ENCODE measurements around the gene IGSF6.
"Not testable (repeated sequence)": the region's sequence is repeated elsewhere in the genome, so short reads cannot be mapped to it uniquely, and the experiment has no call there.

The IGSF6 gene

GRCh38 chr16:21644674-21645073, 7.7 kb downstream of the IGSF6 start:
- H3K27ac ChIP-seq (ENCODE audit: insufficient read depth, low read length, poor library complexity, severe bottlenecking): peak overlapping the region; percentile 65
- no peaks in the 10 kb centered on the region for H3K9me3 ChIP-seq (ENCODE audit: control insufficient read depth, low read length)
- no peak for DNase-seq
- no peaks in the 10 kb centered on the region for H3K27me3 ChIP-seq (replicated peaks; ENCODE audit: control insufficient read depth, insufficient read depth, low read length, poor library complexity, severe bottlenecking)
- H3K4me1 ChIP-seq (ENCODE audit: control insufficient read depth, insufficient read depth, low read length, poor library complexity, severe bottlenecking): peaks cover 43% of the 10 kb centered on the region
- no peaks in the 10 kb centered on the region for H3K36me3 ChIP-seq (ENCODE audit: control insufficient read depth, insufficient read depth, low read length)
- peak overlapping the region; percentile 31 for H3K4me3 ChIP-seq (ENCODE audit: insufficient read depth, low read depth, low read length, poor library complexity, severe bottlenecking)

GRCh38 chr16:21643785-21644184, 8.6 kb downstream of the IGSF6 start:
- no peaks in the 10 kb centered on the region for H3K27me3 ChIP-seq (replicated peaks; ENCODE audit: control insufficient read depth, insufficient read depth, low read length, poor library complexity, severe bottlenecking)
- H3K4me3 ChIP-seq (ENCODE audit: insufficient read depth, low read depth, low read length, poor library complexity, severe bottlenecking): no peak overlapping the region
- DNase-seq: no peak
- peaks cover 47% of the 10 kb centered on the region for H3K4me1 ChIP-seq (ENCODE audit: control insufficient read depth, insufficient read depth, low read length, poor library complexity, severe bottlenecking)
- H3K36me3 ChIP-seq (ENCODE audit: control insufficient read depth, insufficient read depth, low read length): no peaks in the 10 kb centered on the region
- no peak overlapping the region for H3K27ac ChIP-seq (ENCODE audit: insufficient read depth, low read length, poor library complexity, severe bottlenecking)
- H3K9me3 ChIP-seq (ENCODE audit: control insufficient read depth, low read length): no peaks in the 10 kb centered on the region

- H3K4me1 ChIP-seq (ENCODE audit: control insufficient read depth, insufficient read depth, low read length, poor library complexity, severe bottlenecking): peaks cover 40% of the 10 kb centered on the region
- H3K36me3 ChIP-seq (ENCODE audit: control insufficient read depth, insufficient read depth, low read length): no peaks in the 10 kb centered on the region
- no peak for DNase-seq
- H3K4me3 ChIP-seq (ENCODE audit: insufficient read depth, low read depth, low read length, poor library complexity, severe bottlenecking): no peak overlapping the region
- H3K27me3 ChIP-seq (replicated peaks; ENCODE audit: control insufficient read depth, insufficient read depth, low read length, poor library complexity, severe bottlenecking): no peaks in the 10 kb centered on the region
- no peaks in the 10 kb centered on the region for H3K9me3 ChIP-seq (ENCODE audit: control insufficient read depth, low read length)
- H3K27ac ChIP-seq (ENCODE audit: insufficient read depth, low read length, poor library complexity, severe bottlenecking): no peak overlapping the region
Measured at GRCh38 chr16:21642861-21643260, 9.5 kb downstream of the IGSF6 start.

GRCh38 chr16:21641916-21642315, 10.5 kb downstream of the IGSF6 start:
- Histone ChIP-seq H3K27me3 (replicated peaks; ENCODE audit: control insufficient read depth, insufficient read depth, low read length, poor library complexity, severe bottlenecking) (no peaks in the 10 kb centered on the region), H3K36me3 (ENCODE audit: control insufficient read depth, insufficient read depth, low read length) (no peaks in the 10 kb centered on the region), H3K27ac (ENCODE audit: insufficient read depth, low read length, poor library complexity, severe bottlenecking) (no peak overlapping the region), H3K4me3 (ENCODE audit: insufficient read depth, low read depth, low read length, poor library complexity, severe bottlenecking) (no peak overlapping the region), H3K4me1 (ENCODE audit: control insufficient read depth, insufficient read depth, low read length, poor library complexity, severe bottlenecking) (peaks cover 31% of the 10 kb centered on the region), H3K9me3 (ENCODE audit: control insufficient read depth, low read length) (no peaks in the 10 kb centered on the region)
- no peak for DNase-seq

- Histone ChIP-seq H3K36me3 (ENCODE audit: control insufficient read depth, insufficient read depth, low read length) (no peaks in the 10 kb centered on the region), H3K4me1 (ENCODE audit: control insufficient read depth, insufficient read depth, low read length, poor library complexity, severe bottlenecking) (peaks cover 10% of the 10 kb centered on the region), H3K27ac (ENCODE audit: insufficient read depth, low read length, poor library complexity, severe bottlenecking) (no peak overlapping the region), H3K4me3 (ENCODE audit: insufficient read depth, low read depth, low read length, poor library complexity, severe bottlenecking) (no peak overlapping the region), H3K9me3 (ENCODE audit: control insufficient read depth, low read length) (no peaks in the 10 kb centered on the region), H3K27me3 (replicated peaks; ENCODE audit: control insufficient read depth, insufficient read depth, low read length, poor library complexity, severe bottlenecking) (no peaks in the 10 kb centered on the region)
- no peak for DNase-seq
Measured at GRCh38 chr16:21639493-21639892, 12.9 kb downstream of the IGSF6 start.

- peaks cover 5% of the 10 kb centered on the region for H3K4me1 ChIP-seq (ENCODE audit: control insufficient read depth, insufficient read depth, low read length, poor library complexity, severe bottlenecking)
- H3K27ac ChIP-seq (ENCODE audit: insufficient read depth, low read length, poor library complexity, severe bottlenecking): peak overlapping the region; percentile 6
- H3K36me3 ChIP-seq (ENCODE audit: control insufficient read depth, insufficient read depth, low read length): peaks cover 7% of the 10 kb centered on the region
- H3K9me3 ChIP-seq (ENCODE audit: control insufficient read depth, low read length): no peaks in the 10 kb centered on the region
- no peaks in the 10 kb centered on the region for H3K27me3 ChIP-seq (replicated peaks; ENCODE audit: control insufficient read depth, insufficient read depth, low read length, poor library complexity, severe bottlenecking)
- DNase-seq: no peak
- no peak overlapping the region for H3K4me3 ChIP-seq (ENCODE audit: insufficient read depth, low read depth, low read length, poor library complexity, severe bottlenecking)
Measured at GRCh38 chr16:21638573-21638975, 13.8 kb downstream of the IGSF6 start.

- Histone ChIP-seq H3K27me3 (replicated peaks; ENCODE audit: control insufficient read depth, insufficient read depth, low read length, poor library complexity, severe bottlenecking) (no peaks in the 10 kb centered on the region), H3K9me3 (ENCODE audit: control insufficient read depth, low read length) (no peaks in the 10 kb centered on the region), H3K4me3 (ENCODE audit: insufficient read depth, low read depth, low read length, poor library complexity, severe bottlenecking) (no peak overlapping the region), H3K36me3 (ENCODE audit: control insufficient read depth, insufficient read depth, low read length) (peaks cover 7% of the 10 kb centered on the region), H3K4me1 (ENCODE audit: control insufficient read depth, insufficient read depth, low read length, poor library complexity, severe bottlenecking) (peaks cover 5% of the 10 kb centered on the region), H3K27ac (ENCODE audit: insufficient read depth, low read length, poor library complexity, severe bottlenecking) (no peak overlapping the region)
- DNase-seq: no peak
Measured at GRCh38 chr16:21637032-21637968, 15.1 kb downstream of the IGSF6 start.

- H3K36me3 ChIP-seq (ENCODE audit: control insufficient read depth, insufficient read depth, low read length): peaks cover 12% of the 10 kb centered on the region
- H3K27me3 ChIP-seq (replicated peaks; ENCODE audit: control insufficient read depth, insufficient read depth, low read length, poor library complexity, severe bottlenecking); H3K4me1 ChIP-seq (ENCODE audit: control insufficient read depth, insufficient read depth, low read length, poor library complexity, severe bottlenecking); H3K27ac ChIP-seq (ENCODE audit: insufficient read depth, low read length, poor library complexity, severe bottlenecking); H3K9me3 ChIP-seq (ENCODE audit: control insufficient read depth, low read length); DNase-seq; H3K4me3 ChIP-seq (ENCODE audit: insufficient read depth, low read depth, low read length, poor library complexity, severe bottlenecking): not testable (repeated sequence)
Measured at GRCh38 chr16:21635694-21636093, 16.7 kb downstream of the IGSF6 start.

GRCh38 chr16:21634216-21634615, 18.2 kb downstream of the IGSF6 start:
- H3K27me3 ChIP-seq (replicated peaks; ENCODE audit: control insufficient read depth, insufficient read depth, low read length, poor library complexity, severe bottlenecking): no peaks in the 10 kb centered on the region
- no peak overlapping the region for H3K27ac ChIP-seq (ENCODE audit: insufficient read depth, low read length, poor library complexity, severe bottlenecking)
- no peaks in the 10 kb centered on the region for H3K9me3 ChIP-seq (ENCODE audit: control insufficient read depth, low read length)
- peaks cover 5% of the 10 kb centered on the region for H3K4me1 ChIP-seq (ENCODE audit: control insufficient read depth, insufficient read depth, low read length, poor library complexity, severe bottlenecking)
- DNase-seq: no peak
- H3K36me3 ChIP-seq (ENCODE audit: control insufficient read depth, insufficient read depth, low read length): peaks cover 18% of the 10 kb centered on the region
- H3K4me3 ChIP-seq (ENCODE audit: insufficient read depth, low read depth, low read length, poor library complexity, severe bottlenecking): no peak overlapping the region

- H3K9me3 ChIP-seq (ENCODE audit: control insufficient read depth, low read length); H3K4me3 ChIP-seq (ENCODE audit: insufficient read depth, low read depth, low read length, poor library complexity, severe bottlenecking); DNase-seq; H3K27me3 ChIP-seq (replicated peaks; ENCODE audit: control insufficient read depth, insufficient read depth, low read length, poor library complexity, severe bottlenecking); H3K27ac ChIP-seq (ENCODE audit: insufficient read depth, low read length, poor library complexity, severe bottlenecking); H3K4me1 ChIP-seq (ENCODE audit: control insufficient read depth, insufficient read depth, low read length, poor library complexity, severe bottlenecking): not testable (repeated sequence)
- H3K36me3 ChIP-seq (ENCODE audit: control insufficient read depth, insufficient read depth, low read length): peaks cover 25% of the 10 kb centered on the region
Measured at GRCh38 chr16:21631951-21632575, 20.3 kb downstream of the IGSF6 start.

All from effector memory CD4-positive, alpha-beta T cell (primary cell).